IPS-20b (cell line): Measurements from ENCODE around the gene NAGLU.

ENCODE experiments used
- H3K27ac ChIP-seq: one replicate; pipeline ENCODE4 v1.5.1; 2013; ENCODE audit warnings: low read length
- H3K27me3 ChIP-seq: 2 replicates; pipeline ENCODE4 v1.6.1; 2013; ENCODE audit warnings: mild to moderate bottlenecking, low read length, inconsistent platforms; ENCODE audit not compliant: insufficient read depth
- H3K36me3 ChIP-seq: 2 replicates; pipeline ENCODE4 v1.6.1; 2013; ENCODE audit warnings: low read depth, mild to moderate bottlenecking, inconsistent platforms, low read length, moderate library complexity; ENCODE audit not compliant: insufficient read depth
- H3K4me1 ChIP-seq: 2 replicates; pipeline ENCODE4 v1.6.1; 2013; ENCODE audit warnings: mild to moderate bottlenecking, control low read depth, inconsistent platforms, low read length, moderate library complexity; ENCODE audit not compliant: insufficient read depth
- H3K4me3 ChIP-seq: 2 replicates; pipeline ENCODE4 v1.5.1; 2013; ENCODE audit warnings: mild to moderate bottlenecking, low read length, inconsistent platforms
- H3K9ac ChIP-seq: 2 replicates; pipeline ENCODE4 v1.6.1; 2013; ENCODE audit warnings: low read depth, mild to moderate bottlenecking, inconsistent platforms, low read length, moderate library complexity
- H3K9me3 ChIP-seq: 2 replicates; pipeline ENCODE4 v1.6.1; 2013; ENCODE audit warnings: mild to moderate bottlenecking, low read depth, low read length, inconsistent platforms; ENCODE audit not compliant: insufficient read depth

The NAGLU gene

GRCh38 chr17:42536048-42536371 is at the start of gene NAGLU:
Gene NAGLU (plus strand): TSS chr17:42536241. CDS start chr17:42536273, 32 bp downstream.
- peaks cover 8% of the 10 kb centered on the region; the same call in 1 of the 2 replicates for H3K27me3 ChIP-seq
- H3K4me1 ChIP-seq = peaks cover 7% of the 10 kb centered on the region; the same call in 1 of the 2 replicates
- H3K9ac ChIP-seq = peak within 1 kb of the TSS; percentile 80; the same call in 1 of the 2 replicates
- H3K27ac ChIP-seq = peak within 1 kb of the TSS; percentile 10
- peaks cover 15% of the 10 kb centered on the region; the same call in 1 of the 2 replicates for H3K36me3 ChIP-seq
- H3K9me3 ChIP-seq = no peaks in the 10 kb centered on the region
- peak within 1 kb of the TSS; percentile 89 for H3K4me3 ChIP-seq

GRCh38 chr17:42488032-42488431 is 48.0 kb upstream of the NAGLU start:
- H3K27ac ChIP-seq = no peak overlapping the region
- H3K4me3 ChIP-seq = no peak overlapping the region
- no peak overlapping the region for H3K9ac ChIP-seq
- peaks cover 84% of the 10 kb centered on the region for H3K36me3 ChIP-seq
- H3K4me1 ChIP-seq = no peaks in the 10 kb centered on the region; the same call in 1 of the 2 replicates
- H3K27me3 ChIP-seq = no peaks in the 10 kb centered on the region
- no peaks in the 10 kb centered on the region for H3K9me3 ChIP-seq

GRCh38 chr17:42493319-42493718 is 42.7 kb upstream of the NAGLU start:
- H3K27me3 ChIP-seq = no peaks in the 10 kb centered on the region
- H3K9ac ChIP-seq = no peak overlapping the region
- H3K4me3 ChIP-seq = no peak overlapping the region
- no peaks in the 10 kb centered on the region for H3K4me1 ChIP-seq
- no peak overlapping the region for H3K27ac ChIP-seq
- H3K9me3 ChIP-seq = no peaks in the 10 kb centered on the region
- peaks cover 77% of the 10 kb centered on the region for H3K36me3 ChIP-seq

GRCh38 chr17:42494673-42495072 is 41.4 kb upstream of the NAGLU start:
- no peak overlapping the region for H3K4me3 ChIP-seq
- no peaks in the 10 kb centered on the region for H3K27me3 ChIP-seq
- no peaks in the 10 kb centered on the region for H3K4me1 ChIP-seq
- H3K9me3 ChIP-seq = no peaks in the 10 kb centered on the region
- H3K36me3 ChIP-seq = peaks cover 70% of the 10 kb centered on the region
- no peak overlapping the region for H3K9ac ChIP-seq
- no peak overlapping the region for H3K27ac ChIP-seq

- H3K4me1 ChIP-seq = no peaks in the 10 kb centered on the region
- peaks cover 78% of the 10 kb centered on the region for H3K36me3 ChIP-seq
- H3K9ac ChIP-seq = no peak overlapping the region
- H3K9me3 ChIP-seq = no peaks in the 10 kb centered on the region
- H3K4me3 ChIP-seq = no peak overlapping the region
- no peak overlapping the region for H3K27ac ChIP-seq
- no peaks in the 10 kb centered on the region for H3K27me3 ChIP-seq
These were observed 37.2 kb upstream of the NAGLU start for GRCh38 chr17:42498828-42499227.

- no peak overlapping the region for H3K9ac ChIP-seq
- no peaks in the 10 kb centered on the region for H3K9me3 ChIP-seq
- H3K27ac ChIP-seq = no peak overlapping the region
- H3K36me3 ChIP-seq = peaks cover 69% of the 10 kb centered on the region
- H3K4me3 ChIP-seq = no peak overlapping the region
- H3K4me1 ChIP-seq = no peaks in the 10 kb centered on the region
- H3K27me3 ChIP-seq = no peaks in the 10 kb centered on the region
These were observed 34.0 kb upstream of the NAGLU start for GRCh38 chr17:42502091-42502490.

- Histone ChIP-seq H3K36me3 (peaks cover 77% of the 10 kb centered on the region), H3K27me3 (no peaks in the 10 kb centered on the region), H3K4me3 (no peak overlapping the region), H3K9me3 (no peaks in the 10 kb centered on the region), H3K27ac (no peak overlapping the region), H3K9ac (no peak overlapping the region), H3K4me1 (no peaks in the 10 kb centered on the region)
These were observed 33.1 kb upstream of the NAGLU start for GRCh38 chr17:42502926-42503325.

- Histone ChIP-seq H3K36me3 (peaks cover 68% of the 10 kb centered on the region), H3K4me3 (no peak overlapping the region), H3K27ac (no peak overlapping the region), H3K27me3 (no peaks in the 10 kb centered on the region), H3K4me1 (no peaks in the 10 kb centered on the region), H3K9ac (no peak overlapping the region), H3K9me3 (no peaks in the 10 kb centered on the region)
These were observed 28.4 kb upstream of the NAGLU start for GRCh38 chr17:42507671-42508070.

- Histone ChIP-seq H3K36me3 (peaks cover 60% of the 10 kb centered on the region), H3K27me3 (no peaks in the 10 kb centered on the region), H3K4me3 (no peak overlapping the region), H3K27ac (no peak overlapping the region), H3K9ac (no peak overlapping the region), H3K9me3 (no peaks in the 10 kb centered on the region), H3K4me1 (no peaks in the 10 kb centered on the region)
These were observed 27.4 kb upstream of the NAGLU start for GRCh38 chr17:42508426-42509165.

GRCh38 chr17:42509409-42509808 is 26.6 kb upstream of the NAGLU start:
- peaks cover 60% of the 10 kb centered on the region for H3K36me3 ChIP-seq
- no peaks in the 10 kb centered on the region for H3K9me3 ChIP-seq
- H3K4me3 ChIP-seq = no peak overlapping the region
- no peaks in the 10 kb centered on the region for H3K4me1 ChIP-seq
- H3K9ac ChIP-seq = no peak overlapping the region
- no peak overlapping the region for H3K27ac ChIP-seq
- no peaks in the 10 kb centered on the region for H3K27me3 ChIP-seq

- Histone ChIP-seq H3K9me3 (no peaks in the 10 kb centered on the region), H3K4me1 (no peaks in the 10 kb centered on the region), H3K9ac (no peak overlapping the region), H3K27ac (no peak overlapping the region), H3K4me3 (no peak overlapping the region), H3K27me3 (no peaks in the 10 kb centered on the region), H3K36me3 (peaks cover 60% of the 10 kb centered on the region)
These were observed 26.2 kb upstream of the NAGLU start for GRCh38 chr17:42509841-42510240.

GRCh38 chr17:42512246-42512645 is 23.8 kb upstream of the NAGLU start:
- Histone ChIP-seq H3K9ac (no peak overlapping the region), H3K4me1 (no peaks in the 10 kb centered on the region), H3K27me3 (no peaks in the 10 kb centered on the region), H3K9me3 (no peaks in the 10 kb centered on the region), H3K4me3 (no peak overlapping the region), H3K27ac (no peak overlapping the region), H3K36me3 (peaks cover 50% of the 10 kb centered on the region)
